Fibroblast of skin of right biceps (primary cell): ENCODE results near the gene MC2R.
"Not testable (repeated sequence)": the region's sequence is repeated elsewhere in the genome, so short reads cannot be mapped to it uniquely, and the experiment has no call there.

Experiments used
- DNase-seq: peaks from one replicate; pipeline ENCODE4 v3.0.0-alpha.2; 2013

MC2R gene

DNA sequence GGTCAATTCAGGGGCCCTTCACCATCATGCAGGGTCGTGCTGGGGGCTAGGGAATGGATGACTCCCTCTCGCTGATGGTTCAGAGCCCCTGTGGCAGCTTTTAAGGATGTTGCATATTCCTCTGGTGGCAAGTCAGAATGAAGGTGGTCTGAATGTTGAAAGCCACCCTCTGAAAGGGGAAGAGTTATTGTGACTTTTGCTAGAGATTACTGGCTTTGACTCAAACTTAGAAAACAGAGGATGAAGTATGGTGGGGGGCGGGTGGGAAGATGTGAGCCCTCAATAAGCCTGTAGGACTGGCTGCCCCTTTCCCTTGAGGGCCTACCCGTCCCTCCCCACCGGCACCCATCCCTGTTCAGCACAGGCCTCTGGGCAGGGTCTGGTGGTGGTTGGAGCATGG, 23.2 kb downstream of the MC2R start:
- no peak for DNase-seq

DNA sequence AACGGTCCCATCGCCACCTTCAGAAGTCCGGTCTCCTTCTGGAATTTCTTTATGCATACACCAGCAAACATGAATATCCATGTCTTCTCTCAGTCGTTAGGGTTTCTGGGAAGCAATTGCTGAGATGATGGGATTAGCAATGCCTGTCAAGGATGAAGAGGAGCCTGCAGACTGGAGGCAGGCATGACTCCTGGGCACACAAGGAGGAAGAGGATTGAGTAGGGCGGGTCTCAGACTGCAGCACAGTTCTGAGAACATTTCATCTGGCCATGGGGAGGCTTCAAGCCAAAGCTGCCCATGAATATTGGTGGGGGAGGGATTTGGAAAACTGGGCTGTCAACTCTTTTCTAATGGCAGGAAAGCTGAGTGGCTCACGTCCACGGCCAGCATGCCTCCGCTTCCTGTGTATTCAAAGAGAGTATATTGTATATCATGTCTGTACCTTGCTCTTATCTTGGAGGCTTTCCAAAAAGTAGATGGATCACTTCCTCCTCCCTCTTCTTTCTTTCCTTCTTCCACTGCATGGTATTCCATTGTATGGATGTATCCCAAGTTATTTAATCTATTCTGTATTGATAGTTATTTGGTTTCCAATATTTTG, 24.5 kb downstream of the MC2R start:
- no peak for DNase-seq

DNA sequence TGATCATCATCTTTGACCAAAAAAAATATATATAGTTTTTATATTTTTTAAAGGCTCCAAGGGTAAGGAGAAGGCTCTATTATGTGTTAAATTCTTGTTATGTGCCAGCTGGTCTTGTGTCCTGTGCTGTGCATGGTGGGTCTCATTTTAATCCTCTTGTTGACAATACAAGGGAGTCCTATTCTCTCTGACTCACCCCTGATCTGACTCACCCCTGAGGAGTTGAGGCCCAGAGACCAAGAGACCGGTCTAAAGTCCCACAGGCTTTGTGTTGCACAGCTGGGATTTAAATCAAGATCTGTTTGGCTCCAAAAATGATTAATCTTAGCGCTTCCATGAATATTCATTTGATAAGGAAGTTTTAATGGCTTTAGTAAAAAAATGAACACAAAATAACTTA, 25.7 kb downstream of the MC2R start:
- no peak for DNase-seq

GRCh38 chr18:13888191-13888716, 27.1 kb downstream of the MC2R start:
- no peak for DNase-seq

GRCh38 chr18:13885009-13885408, 30.3 kb downstream of the MC2R start:
- DNase-seq, result no peak

GRCh38 chr18:13879937-13880336, 35.4 kb downstream of the MC2R start:
- DNase-seq, result no peak

GRCh38 chr18:13879492-13879891, 35.8 kb downstream of the MC2R start:
- DNase-seq, result no peak

GRCh38 chr18:13878857-13879256, 36.5 kb downstream of the MC2R start:
- DNase-seq, result no peak

DNA sequence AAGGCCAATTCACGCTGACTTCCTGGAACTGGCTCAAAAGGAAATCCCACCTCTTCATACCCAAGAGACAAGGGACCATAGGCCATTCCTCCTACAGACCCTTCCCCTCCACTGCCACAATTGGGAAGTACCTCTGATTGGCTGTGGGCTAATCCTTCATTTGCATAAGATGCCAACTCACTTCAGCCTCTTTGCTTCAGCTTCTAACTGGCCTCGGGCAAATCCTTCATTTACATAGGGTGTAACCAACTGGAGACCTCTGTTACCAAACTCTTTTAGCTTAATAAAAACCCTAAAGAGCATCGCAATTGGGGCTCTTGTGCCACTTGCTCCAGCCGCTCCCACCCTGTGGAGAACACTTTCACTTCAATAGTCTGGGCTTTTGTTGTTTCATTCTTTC, 38.2 kb downstream of the MC2R start:
- DNase-seq, result no peak

- no peak for DNase-seq
Observed at GRCh38 chr18:13874558-13874957, 40.8 kb downstream of the MC2R start.

GRCh38 chr18:13872932-13873331, 42.4 kb downstream of the MC2R start:
- DNase-seq, result no peak

DNA sequence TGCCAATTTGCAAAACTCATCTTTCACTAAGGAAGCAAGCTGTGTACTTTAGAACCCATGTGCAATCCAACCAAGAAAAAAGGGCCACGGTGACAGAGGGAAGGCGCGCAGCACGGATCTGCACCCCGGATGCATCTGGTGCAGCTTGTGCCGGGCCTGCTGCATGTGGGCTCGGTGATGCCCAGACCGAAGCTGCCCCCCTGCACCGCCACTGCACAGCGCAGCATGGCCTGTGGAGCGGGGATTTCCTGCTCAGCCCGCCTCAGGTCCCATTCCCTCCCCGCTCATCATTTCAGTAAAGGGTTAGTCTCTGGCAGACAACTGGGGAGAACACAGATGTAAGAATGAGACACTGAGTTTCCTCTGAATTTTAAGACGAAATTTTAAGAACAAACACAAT, 43.0 kb downstream of the MC2R start:
- DNase-seq, result no peak

- DNase-seq, result no peak
Observed at GRCh38 chr18:13871701-13872100, 43.6 kb downstream of the MC2R start.

DNA sequence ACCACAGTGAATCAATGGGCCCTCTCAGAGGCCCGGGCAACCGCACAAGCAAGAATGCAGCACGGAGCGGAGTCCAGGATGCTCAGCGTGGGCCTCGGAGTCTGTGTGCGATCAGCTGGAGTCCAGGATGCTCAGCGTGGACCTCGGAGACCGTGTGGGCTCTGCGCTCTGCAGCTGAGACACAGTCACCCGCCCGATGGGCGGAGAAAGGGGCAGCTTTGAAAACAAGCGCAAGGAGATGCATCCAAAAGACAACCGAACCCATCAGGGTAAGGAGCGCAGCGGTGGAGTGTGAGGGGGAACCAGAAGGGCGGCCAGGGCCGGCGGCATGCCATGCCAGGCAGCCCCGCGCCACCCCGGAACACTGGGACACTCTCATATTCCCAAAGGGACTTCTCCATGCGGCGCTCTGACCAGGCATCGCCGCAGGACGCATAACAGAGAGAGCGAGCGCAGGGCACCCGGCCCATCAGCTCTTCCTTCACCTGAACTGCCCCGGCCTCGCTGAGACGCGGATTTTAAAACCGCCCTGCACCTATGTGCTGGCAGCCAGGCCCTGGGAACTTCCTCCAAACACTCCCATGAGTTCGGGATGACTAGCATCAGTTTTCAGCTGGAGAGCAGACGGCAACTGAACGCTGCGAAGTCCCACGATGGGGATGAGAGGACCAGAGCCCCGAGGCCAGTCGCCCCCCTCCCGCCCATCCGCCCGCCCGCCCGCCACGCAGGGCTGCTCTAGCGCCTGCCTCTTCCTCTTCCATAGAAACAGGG, 46.6 kb downstream of the MC2R start:
- DNase-seq, result no peak

DNA sequence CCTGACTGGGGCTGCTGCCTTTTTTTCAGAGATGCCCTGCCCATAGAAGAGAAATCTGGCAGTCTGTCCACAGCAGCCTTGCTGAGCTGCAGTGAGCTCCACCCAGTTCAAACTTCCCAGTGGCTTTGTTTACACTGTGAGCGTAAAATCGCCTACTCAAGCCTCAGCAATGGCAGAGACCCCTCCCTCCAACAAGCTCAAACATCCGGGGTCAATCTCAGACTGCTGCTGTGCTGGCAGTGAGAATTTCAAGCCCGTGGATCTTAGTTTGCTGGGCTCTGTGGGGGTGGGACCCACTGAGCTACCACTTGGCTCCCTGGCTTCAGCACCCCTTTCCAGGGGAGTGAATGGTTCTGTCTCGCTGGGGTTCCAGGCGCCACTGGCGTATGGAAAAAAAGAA, 52.4 kb downstream of the MC2R start:
- not testable (repeated sequence) for DNase-seq

DNA sequence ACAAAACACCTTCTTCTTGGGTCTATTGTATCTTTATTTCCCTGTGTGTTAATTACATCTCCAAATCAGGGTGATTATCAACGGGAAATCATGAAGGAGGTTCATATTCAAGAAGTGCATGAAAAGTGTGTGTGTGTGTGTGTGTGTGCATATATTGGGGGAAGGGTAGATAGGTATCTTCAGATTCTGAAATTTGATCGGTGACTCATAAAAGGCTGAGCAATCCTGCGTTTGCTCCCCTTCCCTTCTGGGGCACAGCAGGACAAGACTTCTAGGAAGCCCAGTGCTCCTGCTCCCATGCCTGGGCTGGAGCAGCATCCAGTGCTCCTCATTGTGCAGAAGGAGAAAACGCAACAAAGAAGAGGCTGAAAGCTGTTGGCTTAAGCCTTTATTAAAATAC, 65.5 kb downstream of the MC2R start:
- DNase-seq, result no peak

GRCh38 chr18:13836559-13836958, 78.8 kb downstream of the MC2R start:
- no peak for DNase-seq

GRCh38 chr18:13835202-13835601, 80.1 kb downstream of the MC2R start:
- no peak for DNase-seq

- DNase-seq, result no peak
Observed at GRCh38 chr18:13834496-13835015, 80.8 kb downstream of the MC2R start.
